ENCODE data around the gene PRDX6.
"Not testable (repeated sequence)": the region's sequence is repeated elsewhere in the genome, so short reads cannot be mapped to it uniquely, and the experiment has no call there.

PRDX6 gene

DNA sequence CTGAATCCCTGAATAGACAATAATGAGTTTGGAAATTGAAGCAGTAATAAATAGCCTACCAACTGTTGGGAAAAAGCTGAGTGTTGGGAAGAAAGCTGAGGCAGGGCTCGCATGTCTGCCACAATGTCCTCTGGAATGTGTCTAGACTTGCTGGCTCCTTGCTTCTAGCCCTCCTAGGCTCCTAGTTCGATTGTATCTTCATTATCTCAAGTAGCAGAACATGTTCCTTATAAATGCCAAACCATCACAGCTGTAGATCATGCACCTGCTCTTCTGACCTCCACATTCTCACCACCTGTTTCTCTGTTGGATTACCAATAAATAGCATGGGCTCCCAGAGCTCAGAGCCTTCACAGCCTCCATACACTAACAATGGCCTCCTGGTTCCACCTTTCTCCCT, 12.9 kb upstream of the PRDX6 start:
- not testable (repeated sequence) for H3K27me3 ChIP-seq (replicated peaks; ENCODE audit: control insufficient read depth, insufficient read depth, low read length, poor library complexity, severe bottlenecking); H3K27ac ChIP-seq (ENCODE audit: insufficient read depth, low read length, poor library complexity, severe bottlenecking)

DNA sequence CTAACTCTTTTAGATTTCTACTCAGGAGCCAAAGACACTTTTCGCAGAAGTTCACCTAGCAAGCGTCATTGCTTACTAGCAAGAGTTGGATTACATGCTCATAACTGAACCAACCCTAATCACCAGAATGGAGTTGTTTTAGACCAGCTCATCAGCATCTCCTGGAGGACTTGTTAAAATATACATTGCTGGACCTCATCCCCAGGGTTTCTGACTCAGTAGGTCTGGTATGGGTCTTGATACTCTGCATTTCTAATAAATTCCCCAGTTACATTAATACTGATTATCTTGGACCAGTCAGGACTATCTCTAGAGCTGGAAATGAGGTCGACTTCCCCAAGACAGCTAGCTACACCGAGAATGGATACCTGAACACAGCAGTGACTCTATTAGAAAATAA, 9.7 kb upstream of the PRDX6 start:
- H3K4me3 ChIP-seq (ENCODE audit: insufficient read depth, low read depth, low read length, poor library complexity, severe bottlenecking): no peak overlapping the region
- no peaks in the 10 kb centered on the region for H3K4me1 ChIP-seq (ENCODE audit: control insufficient read depth, insufficient read depth, low read length, poor library complexity, severe bottlenecking)
- H3K27ac ChIP-seq (ENCODE audit: insufficient read depth, low read length, poor library complexity, severe bottlenecking): no peak overlapping the region
- DNase-seq: no peak
- H3K27me3 ChIP-seq (replicated peaks; ENCODE audit: control insufficient read depth, insufficient read depth, low read length, poor library complexity, severe bottlenecking): no peaks in the 10 kb centered on the region
- H3K9me3 ChIP-seq (ENCODE audit: control insufficient read depth, low read length): no peaks in the 10 kb centered on the region
- peaks cover 9% of the 10 kb centered on the region for H3K36me3 ChIP-seq (ENCODE audit: control insufficient read depth, insufficient read depth, low read length)

More for the DNA sequence above, 12.9 kb upstream of the PRDX6 start:
- not testable (repeated sequence) for H3K4me1 ChIP-seq (ENCODE audit: control insufficient read depth, insufficient read depth, low read length, poor library complexity, severe bottlenecking); H3K9me3 ChIP-seq (ENCODE audit: control insufficient read depth, low read length); DNase-seq; H3K4me3 ChIP-seq (ENCODE audit: insufficient read depth, low read depth, low read length, poor library complexity, severe bottlenecking); H3K36me3 ChIP-seq (ENCODE audit: control insufficient read depth, insufficient read depth, low read length)

DNA sequence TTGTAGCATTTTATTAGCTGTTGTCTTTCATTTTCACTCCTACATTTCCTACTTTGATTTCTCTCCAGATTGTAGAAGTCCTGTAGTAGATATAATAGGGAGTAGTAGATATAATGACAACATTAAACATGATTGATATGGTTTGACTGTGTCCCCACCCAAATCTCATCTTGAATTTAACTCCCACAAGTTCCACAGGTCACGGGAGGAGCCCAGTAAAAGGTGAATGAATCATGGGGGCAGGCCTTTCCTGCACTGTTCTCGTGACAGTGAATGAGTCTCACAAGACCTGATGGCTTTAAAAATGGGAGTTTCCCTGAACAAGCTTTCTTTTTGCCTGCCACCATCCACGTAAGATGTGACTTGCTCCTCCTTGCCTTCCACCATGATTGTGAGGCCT, 7.5 kb upstream of the PRDX6 start:
- H3K27me3 ChIP-seq (replicated peaks; ENCODE audit: control insufficient read depth, insufficient read depth, low read length, poor library complexity, severe bottlenecking): no peaks in the 10 kb centered on the region
- peaks cover 9% of the 10 kb centered on the region for H3K36me3 ChIP-seq (ENCODE audit: control insufficient read depth, insufficient read depth, low read length)
- H3K27ac ChIP-seq (ENCODE audit: insufficient read depth, low read length, poor library complexity, severe bottlenecking): no peak overlapping the region
- H3K4me3 ChIP-seq (ENCODE audit: insufficient read depth, low read depth, low read length, poor library complexity, severe bottlenecking): no peak overlapping the region
- no peaks in the 10 kb centered on the region for H3K9me3 ChIP-seq (ENCODE audit: control insufficient read depth, low read length)
- DNase-seq: no peak
- H3K4me1 ChIP-seq (ENCODE audit: control insufficient read depth, insufficient read depth, low read length, poor library complexity, severe bottlenecking): no peaks in the 10 kb centered on the region

DNA sequence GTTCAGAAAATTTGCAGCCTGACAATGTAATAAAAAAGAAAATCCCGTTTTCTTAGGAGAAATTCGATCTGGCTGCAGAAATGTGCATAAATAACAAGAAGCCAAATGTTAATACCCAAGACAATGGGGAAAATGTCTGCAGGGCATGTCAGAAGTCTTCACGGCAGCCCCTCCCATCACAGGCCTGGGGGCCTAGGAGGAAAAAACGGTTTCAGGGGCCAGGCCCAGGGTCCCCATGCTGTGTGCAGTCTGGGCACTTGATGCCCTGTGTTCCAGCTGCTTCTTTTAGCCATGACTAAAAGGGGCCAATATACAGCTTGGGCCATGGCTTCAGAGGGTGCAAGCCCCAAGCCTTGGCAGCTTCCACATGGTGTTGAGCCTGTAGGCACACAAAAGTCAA, 6.5 kb upstream of the PRDX6 start:
- no peak overlapping the region for H3K4me3 ChIP-seq (ENCODE audit: insufficient read depth, low read depth, low read length, poor library complexity, severe bottlenecking)
- H3K36me3 ChIP-seq (ENCODE audit: control insufficient read depth, insufficient read depth, low read length): peaks cover 9% of the 10 kb centered on the region
- no peaks in the 10 kb centered on the region for H3K27me3 ChIP-seq (replicated peaks; ENCODE audit: control insufficient read depth, insufficient read depth, low read length, poor library complexity, severe bottlenecking)
- H3K27ac ChIP-seq (ENCODE audit: insufficient read depth, low read length, poor library complexity, severe bottlenecking): no peak overlapping the region
- DNase-seq: no peak
- no peaks in the 10 kb centered on the region for H3K9me3 ChIP-seq (ENCODE audit: control insufficient read depth, low read length)
- peaks cover 4% of the 10 kb centered on the region for H3K4me1 ChIP-seq (ENCODE audit: control insufficient read depth, insufficient read depth, low read length, poor library complexity, severe bottlenecking)

DNA sequence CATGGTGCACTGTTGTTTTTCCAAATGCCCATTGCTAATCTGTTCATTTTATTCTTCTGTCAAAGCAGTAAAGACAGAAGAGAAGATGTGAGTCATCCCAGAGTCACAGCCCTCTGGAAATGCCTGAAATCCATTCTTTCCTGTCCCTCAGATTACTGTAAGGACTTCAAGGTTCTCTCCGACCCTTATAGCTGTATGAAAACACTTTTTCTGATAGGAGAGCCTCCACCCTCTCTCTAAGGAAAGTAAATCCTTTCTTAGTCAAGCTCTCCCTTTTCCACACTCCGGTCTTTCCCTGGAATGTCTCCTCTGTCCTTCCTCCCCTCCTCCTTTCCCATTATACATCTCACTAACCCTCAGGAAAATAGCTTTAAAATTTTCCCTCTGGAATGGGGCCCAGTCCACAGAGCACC, 3.5 kb upstream of the PRDX6 start:
- H3K27ac ChIP-seq (ENCODE audit: insufficient read depth, low read length, poor library complexity, severe bottlenecking): no peak overlapping the region
- H3K27me3 ChIP-seq (replicated peaks; ENCODE audit: control insufficient read depth, insufficient read depth, low read length, poor library complexity, severe bottlenecking): no peaks in the 10 kb centered on the region
- no peaks in the 10 kb centered on the region for H3K9me3 ChIP-seq (ENCODE audit: control insufficient read depth, low read length)
- peaks cover 22% of the 10 kb centered on the region for H3K4me1 ChIP-seq (ENCODE audit: control insufficient read depth, insufficient read depth, low read length, poor library complexity, severe bottlenecking)
- H3K36me3 ChIP-seq (ENCODE audit: control insufficient read depth, insufficient read depth, low read length): peaks cover 9% of the 10 kb centered on the region
- H3K4me3 ChIP-seq (ENCODE audit: insufficient read depth, low read depth, low read length, poor library complexity, severe bottlenecking): no peak overlapping the region
- no peak for DNase-seq

DNA sequence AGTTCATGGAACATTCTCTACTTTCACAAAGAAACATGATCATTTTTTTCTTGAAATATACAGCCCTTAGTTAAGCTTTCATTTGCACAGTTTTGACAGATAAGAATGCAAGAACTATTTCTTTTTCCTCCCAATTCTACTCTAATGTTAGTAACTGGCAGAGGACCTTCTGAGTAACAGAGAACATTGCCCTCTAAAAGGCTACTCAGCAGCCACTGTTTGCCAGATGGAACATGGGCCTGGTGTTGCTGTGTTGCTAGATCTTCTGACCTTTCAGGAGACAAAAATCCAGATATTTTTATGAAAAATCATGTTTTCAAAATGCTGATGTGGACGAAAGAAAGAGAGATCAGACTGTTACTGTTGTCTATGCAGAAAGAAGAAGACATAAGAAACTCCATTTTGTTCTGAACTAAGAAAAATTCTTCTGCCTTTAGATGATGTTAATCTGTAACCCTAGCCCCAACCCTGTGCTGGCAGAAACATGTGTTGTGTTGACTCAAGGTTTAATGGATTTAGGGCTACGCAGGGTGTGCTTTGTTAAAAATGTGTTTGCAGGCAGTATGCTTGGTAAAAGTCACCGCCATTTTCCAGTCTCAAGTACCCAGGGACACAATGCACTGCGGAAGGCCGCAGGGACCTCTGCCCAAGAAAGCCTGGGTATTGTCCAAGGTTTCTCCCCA, 2.9 kb upstream of the PRDX6 start:
- Histone ChIP-seq H3K4me1 (ENCODE audit: control insufficient read depth, insufficient read depth, low read length, poor library complexity, severe bottlenecking) (peaks cover 25% of the 10 kb centered on the region), H3K9me3 (ENCODE audit: control insufficient read depth, low read length) (no peaks in the 10 kb centered on the region), H3K4me3 (ENCODE audit: insufficient read depth, low read depth, low read length, poor library complexity, severe bottlenecking) (no peak overlapping the region), H3K27me3 (replicated peaks; ENCODE audit: control insufficient read depth, insufficient read depth, low read length, poor library complexity, severe bottlenecking) (no peaks in the 10 kb centered on the region), H3K27ac (ENCODE audit: insufficient read depth, low read length, poor library complexity, severe bottlenecking) (no peak overlapping the region), H3K36me3 (ENCODE audit: control insufficient read depth, insufficient read depth, low read length) (peaks cover 9% of the 10 kb centered on the region)
- DNase-seq: no peak

DNA sequence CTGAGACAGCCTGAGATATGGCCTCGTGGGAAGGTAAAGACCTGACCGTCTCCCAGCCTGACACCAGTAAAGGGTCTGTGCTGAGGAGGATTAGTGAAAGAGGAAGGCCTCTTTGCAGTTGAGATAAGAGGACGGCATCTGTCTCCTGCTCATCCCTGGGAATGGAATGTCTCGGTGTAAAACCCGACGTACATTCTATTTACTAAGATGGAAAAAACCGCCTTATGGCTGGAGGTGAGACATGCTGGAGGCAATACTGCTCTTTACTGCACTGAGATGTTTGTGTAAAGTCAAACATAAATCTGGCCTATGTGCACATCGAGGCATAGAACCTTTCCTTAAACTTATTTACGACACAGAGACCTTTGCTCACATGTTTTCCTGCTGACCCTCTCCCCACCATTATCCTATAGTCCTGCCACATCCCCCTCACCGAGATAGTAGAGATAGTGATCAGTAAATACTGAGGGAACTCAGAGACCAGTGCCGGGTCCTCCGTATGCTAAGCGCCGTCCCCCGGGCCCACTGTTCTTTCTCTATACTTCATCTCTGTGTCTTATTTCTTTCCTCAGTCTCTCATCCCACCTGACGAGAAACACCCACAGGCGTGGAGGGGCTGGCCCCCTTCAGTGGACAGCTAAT, 2.2 kb upstream of the PRDX6 start:
- H3K9me3 ChIP-seq (ENCODE audit: control insufficient read depth, low read length); H3K27ac ChIP-seq (ENCODE audit: insufficient read depth, low read length, poor library complexity, severe bottlenecking); H3K36me3 ChIP-seq (ENCODE audit: control insufficient read depth, insufficient read depth, low read length); H3K27me3 ChIP-seq (replicated peaks; ENCODE audit: control insufficient read depth, insufficient read depth, low read length, poor library complexity, severe bottlenecking); DNase-seq; H3K4me3 ChIP-seq (ENCODE audit: insufficient read depth, low read depth, low read length, poor library complexity, severe bottlenecking): not testable (repeated sequence)
- peaks cover 25% of the 10 kb centered on the region for H3K4me1 ChIP-seq (ENCODE audit: control insufficient read depth, insufficient read depth, low read length, poor library complexity, severe bottlenecking)

DNA sequence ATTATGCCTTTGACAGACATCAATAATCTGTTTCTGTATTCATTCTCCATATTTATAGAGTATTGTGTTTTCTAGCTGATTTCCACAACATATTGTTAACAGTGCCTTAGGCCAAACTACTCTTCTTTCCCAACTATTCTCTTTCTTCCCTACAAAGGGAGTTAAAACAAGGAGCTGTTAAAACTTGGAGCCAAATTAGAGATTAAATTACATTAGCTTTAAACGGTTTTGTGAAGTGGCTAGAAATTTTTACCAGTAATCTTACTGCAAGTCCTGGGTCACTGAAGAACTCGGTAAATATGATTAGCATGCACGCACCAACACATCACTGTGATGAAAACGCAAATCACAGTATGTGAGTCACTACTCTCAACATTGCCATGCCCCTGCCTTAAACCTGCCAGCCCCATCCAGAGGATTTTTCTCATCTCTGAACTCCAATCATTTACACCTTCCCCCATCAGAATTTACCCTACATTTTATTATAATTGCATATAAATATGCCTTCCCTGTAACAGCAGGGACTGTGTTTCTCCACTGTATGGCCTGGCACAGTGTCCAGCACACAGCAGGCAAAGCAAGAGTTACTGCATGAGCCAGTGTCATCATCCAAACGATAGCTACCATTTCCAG, 1.5 kb upstream of the PRDX6 start:
- Histone ChIP-seq H3K27me3 (replicated peaks; ENCODE audit: control insufficient read depth, insufficient read depth, low read length, poor library complexity, severe bottlenecking) (no peaks in the 10 kb centered on the region), H3K27ac (ENCODE audit: insufficient read depth, low read length, poor library complexity, severe bottlenecking) (peak overlapping the region; percentile 88), H3K4me1 (ENCODE audit: control insufficient read depth, insufficient read depth, low read length, poor library complexity, severe bottlenecking) (peaks cover 25% of the 10 kb centered on the region), H3K4me3 (ENCODE audit: insufficient read depth, low read depth, low read length, poor library complexity, severe bottlenecking) (peak overlapping the region; percentile 86), H3K9me3 (ENCODE audit: control insufficient read depth, low read length) (no peaks in the 10 kb centered on the region), H3K36me3 (ENCODE audit: control insufficient read depth, insufficient read depth, low read length) (peaks cover 9% of the 10 kb centered on the region)
- no peak for DNase-seq

DNA sequence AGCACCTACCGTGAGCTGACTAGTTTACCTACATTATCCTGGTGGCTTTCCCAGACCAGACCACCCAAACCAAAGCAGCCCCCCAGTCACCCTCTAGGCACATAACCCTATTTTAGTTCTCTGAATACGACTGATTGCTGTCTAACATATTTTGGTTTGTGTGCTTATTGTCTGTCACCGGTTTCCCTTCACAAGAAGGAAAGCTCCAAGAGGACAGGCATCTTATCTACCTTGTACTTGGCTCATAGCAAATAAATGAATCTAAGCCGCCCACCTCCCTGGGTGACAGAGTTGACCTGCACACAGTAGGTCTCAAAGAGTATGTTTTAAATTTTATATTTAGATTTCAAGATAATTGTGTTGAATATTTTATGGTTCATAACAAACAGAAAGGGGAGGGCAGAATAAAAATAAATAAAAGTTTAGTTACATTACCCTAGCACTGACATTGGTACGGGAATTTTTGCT, 904 bp upstream of the PRDX6 start:
- DNase-seq: no peak
- Histone ChIP-seq H3K4me3 (ENCODE audit: insufficient read depth, low read depth, low read length, poor library complexity, severe bottlenecking) (peak overlapping the region; percentile 86), H3K9me3 (ENCODE audit: control insufficient read depth, low read length) (no peaks in the 10 kb centered on the region), H3K36me3 (ENCODE audit: control insufficient read depth, insufficient read depth, low read length) (peaks cover 13% of the 10 kb centered on the region), H3K27ac (ENCODE audit: insufficient read depth, low read length, poor library complexity, severe bottlenecking) (peak overlapping the region; percentile 88), H3K4me1 (ENCODE audit: control insufficient read depth, insufficient read depth, low read length, poor library complexity, severe bottlenecking) (peaks cover 25% of the 10 kb centered on the region), H3K27me3 (replicated peaks; ENCODE audit: control insufficient read depth, insufficient read depth, low read length, poor library complexity, severe bottlenecking) (no peaks in the 10 kb centered on the region)

DNA sequence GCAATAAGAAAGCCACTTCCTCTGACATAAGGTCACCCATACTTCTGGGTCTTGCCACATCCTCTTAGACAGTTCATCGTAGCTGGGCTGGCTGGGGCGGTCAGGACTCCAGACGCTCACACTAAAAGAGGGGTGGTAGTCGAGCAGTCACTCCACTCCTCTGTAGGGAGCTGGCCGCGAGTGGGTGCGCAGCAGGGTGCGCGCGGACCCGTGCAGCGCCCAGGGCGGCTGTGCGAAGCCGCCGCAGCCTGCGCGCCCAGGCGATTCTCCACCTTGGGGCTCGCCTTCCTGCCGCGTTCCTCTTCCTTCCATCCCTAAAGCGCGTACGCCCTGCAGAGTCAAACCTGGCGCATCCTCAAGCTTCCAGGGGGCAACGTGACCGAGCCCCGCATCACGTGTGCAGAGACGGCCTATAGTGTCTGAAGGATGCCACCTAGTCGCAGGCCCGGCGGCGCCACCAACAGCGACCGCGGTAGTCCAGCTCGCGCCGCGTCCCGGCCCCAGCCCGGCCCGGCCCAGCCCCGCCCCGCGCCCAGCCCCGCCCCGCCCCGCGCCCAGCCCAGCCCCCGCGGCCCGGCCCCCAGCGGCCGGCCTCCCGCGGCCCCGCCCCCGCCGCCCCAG, 360 bp upstream of the PRDX6 start:
- Histone ChIP-seq H3K27me3 (replicated peaks; ENCODE audit: control insufficient read depth, insufficient read depth, low read length, poor library complexity, severe bottlenecking) (no peaks in the 10 kb centered on the region), H3K27ac (ENCODE audit: insufficient read depth, low read length, poor library complexity, severe bottlenecking) (peak overlapping the region; percentile 88), H3K36me3 (ENCODE audit: control insufficient read depth, insufficient read depth, low read length) (peaks cover 15% of the 10 kb centered on the region), H3K4me1 (ENCODE audit: control insufficient read depth, insufficient read depth, low read length, poor library complexity, severe bottlenecking) (peaks cover 25% of the 10 kb centered on the region), H3K4me3 (ENCODE audit: insufficient read depth, low read depth, low read length, poor library complexity, severe bottlenecking) (peak overlapping the region; percentile 86), H3K9me3 (ENCODE audit: control insufficient read depth, low read length) (no peaks in the 10 kb centered on the region)
- DNase-seq: peak; percentile 66 to 77 (median 67)
